H1 (cell line): Measurements from ENCODE around the gene PPM1L. TPM values are rescaled to one million over a fixed set of nuclear protein-coding genes. Genes with fewer than 3 reads are reported as not detected.

Experiments
- CTCF ChIA-PET: fragments of 300-600 bp; sonication (Branson Sonifier 250); formaldehyde crosslinking; loops from one replicate; lab custom pipeline; 2021; ENCODE audit not compliant: partially characterized antibody; lab: Charles Lee
- POLR2A ChIA-PET: fragments of 300-600 bp; sonication (Branson Sonifier 250); formaldehyde crosslinking; loops from one replicate; lab custom pipeline; 2021; ENCODE audit warnings: inconsistent platforms; ENCODE audit not compliant: partially characterized antibody; lab: Charles Lee
- DNase-seq, 2 experiments: peaks; one replicate each; pipeline versions ENCODE4 v3.0.0 to v3.0.0-alpha.2; 2010 to 2022; ENCODE audit warnings: low spot score in 2 of 2, low read depth in 1 of 2, mixed read lengths in 1 of 2
- FAIRE-seq: peaks from 2 replicates; lab custom pipeline; 2011; peaks lifted over from hg19 to GRCh38; lab: Jason Lieb, UNC
- H2AFZ ChIP-seq: 2 replicates; pipeline ENCODE4 v1.8.1; 2012; ENCODE audit warnings: low read length, inconsistent platforms
- H2AK5ac ChIP-seq: 2 replicates; pipeline ENCODE4 v1.6.1; 2013; ENCODE audit warnings: low read depth, low read length
- H2BK120ac ChIP-seq: replicated peaks from 2 replicates; pipeline ENCODE3; 2013; ENCODE audit warnings: low read depth, low read length, inconsistent platforms
- H2BK12ac ChIP-seq: 2 replicates; pipeline ENCODE4 v1.6.1; 2013; ENCODE audit warnings: low read depth, low read length
- H2BK15ac ChIP-seq: 2 replicates; pipeline ENCODE4 v1.6.1; 2013; ENCODE audit warnings: low read length
- H2BK20ac ChIP-seq: 2 replicates; pipeline ENCODE4 v1.6.1; 2013; ENCODE audit warnings: low read length
- H2BK5ac ChIP-seq: 2 replicates; pipeline ENCODE4 v1.6.1; 2013; ENCODE audit warnings: low read depth, low read length
- H3K14ac ChIP-seq: 2 replicates; pipeline ENCODE4 v1.6.1; 2013; ENCODE audit warnings: inconsistent platforms; ENCODE audit not compliant: insufficient read length
- H3K18ac ChIP-seq: 2 replicates; pipeline ENCODE4 v1.6.1; 2013; ENCODE audit warnings: low read length; ENCODE audit errors: extremely low read depth
- H3K23ac ChIP-seq: 2 replicates; pipeline ENCODE4 v1.6.1; 2013; ENCODE audit warnings: inconsistent platforms; ENCODE audit not compliant: insufficient read length
- H3K23me2 ChIP-seq: 2 replicates; pipeline ENCODE4 v1.6.1; 2013; ENCODE audit warnings: low read depth, low read length
- H3K27ac ChIP-seq: 2 replicates; pipeline ENCODE4 v1.6.1; 2011; ENCODE audit warnings: low read depth, low read length, inconsistent platforms
- H3K27me3 ChIP-seq, 4 experiments: replicated peaks in 1 of 4; 1 replicate in 1 of 4; 2 replicates in 3 of 4; pipeline versions ENCODE4 v1.6.1 to v1.8.1; 2011 to 2013; ENCODE audit warnings: low read length in 3 of 4, mild to moderate bottlenecking in 3 of 4, inconsistent platforms in 2 of 4, mixed read lengths in 2 of 4, moderate library complexity in 1 of 4; ENCODE audit not compliant: control insufficient read depth in 3 of 4, insufficient read depth in 3 of 4; ENCODE audit errors: extremely low read depth in 1 of 4
- H3K36me3 ChIP-seq, 4 experiments: 2 replicates each; pipeline versions ENCODE4 v1.6.1 to v1.8.1; 2011 to 2013; ENCODE audit warnings: mild to moderate bottlenecking in 4 of 4, low read length in 3 of 4, moderate library complexity in 2 of 4, control low read depth in 1 of 4, inconsistent platforms in 1 of 4; ENCODE audit not compliant: insufficient read depth in 4 of 4, control insufficient read depth in 2 of 4
- H3K4ac ChIP-seq: replicated peaks from 2 replicates; pipeline ENCODE3; 2013; ENCODE audit warnings: low read length, low read depth, mixed read lengths, inconsistent platforms; ENCODE audit not compliant: insufficient read length
- H3K4me1 ChIP-seq, 4 experiments: replicated peaks in 1 of 4; 1 replicate in 1 of 4; 2 replicates in 3 of 4; pipeline versions ENCODE4 v1.6.1 to v1.8.1; 2011 to 2013; ENCODE audit warnings: low read length in 3 of 4, inconsistent platforms in 2 of 4, mixed read lengths in 1 of 4; ENCODE audit not compliant: insufficient read depth in 4 of 4, control insufficient read depth in 3 of 4
- H3K4me2 ChIP-seq, 2 experiments: 2 replicates each; pipeline versions ENCODE4 v1.6.1 to v1.8.1; 2011 to 2013; ENCODE audit warnings: low read depth in 2 of 2, low read length in 2 of 2, control low read depth in 1 of 2, inconsistent platforms in 1 of 2, mild to moderate bottlenecking in 1 of 2; ENCODE audit not compliant: insufficient read depth in 1 of 2
- H3K4me3 ChIP-seq, 4 experiments: fragments of 200-600, 300-600 bp in 1 of 4; sonication (generic), shearing (Covaris generic), sonication (Bioruptor Twin) in 1 of 4; 2 replicates each; pipeline versions ENCODE4 v1.5.1 to v1.8.1; 2011 to 2016; ENCODE audit warnings: low read length in 4 of 4, low read depth in 3 of 4, control low read depth in 2 of 4, inconsistent platforms in 2 of 4, mild to moderate bottlenecking in 2 of 4, mixed read lengths in 1 of 4, moderate library complexity in 1 of 4; ENCODE audit not compliant: insufficient read depth in 2 of 4; ENCODE audit errors: extremely low read depth in 1 of 4
- H3K56ac ChIP-seq: replicated peaks from 2 replicates; pipeline ENCODE3; 2013; ENCODE audit warnings: low read depth, mild to moderate bottlenecking, mixed read lengths, low read length, inconsistent platforms; ENCODE audit not compliant: insufficient read length
- H3K79me1 ChIP-seq: 2 replicates; pipeline ENCODE4 v1.6.1; 2013; ENCODE audit warnings: low read depth, low read length, control low read depth
- H3K79me2 ChIP-seq, 2 experiments: 2 replicates each; pipeline versions ENCODE4 v1.6.1 to v1.8.1; 2012 to 2013; ENCODE audit warnings: low read length in 2 of 2, mild to moderate bottlenecking in 2 of 2, inconsistent platforms in 1 of 2; ENCODE audit not compliant: insufficient read depth in 2 of 2, control insufficient read depth in 1 of 2
- H3K9ac ChIP-seq, 4 experiments: replicated peaks in 1 of 4; 1 replicate in 1 of 4; 2 replicates in 3 of 4; pipeline versions ENCODE4 v1.6.1 to v1.8.1; 2011 to 2013; ENCODE audit warnings: low read depth in 3 of 4, low read length in 3 of 4, control low read depth in 2 of 4, mild to moderate bottlenecking in 2 of 4, moderate library complexity in 2 of 4, inconsistent platforms in 1 of 4; ENCODE audit errors: extremely low read depth in 1 of 4
- H3K9me3 ChIP-seq, 2 experiments: 2 replicates each; pipeline versions ENCODE4 v1.6.1 to v1.8.1; 2012 to 2013; ENCODE audit warnings: mild to moderate bottlenecking in 2 of 2, moderate library complexity in 2 of 2, control low read depth in 1 of 2, inconsistent platforms in 1 of 2, low read depth in 1 of 2, low read length in 1 of 2, mixed read lengths in 1 of 2; ENCODE audit not compliant: insufficient read depth in 2 of 2
- H4K20me1 ChIP-seq, 2 experiments: replicated peaks in 1 of 2; 2 replicates each; pipeline versions ENCODE3 to v1.8.1; 2011 to 2013; ENCODE audit warnings: inconsistent platforms in 2 of 2, low read length in 2 of 2, mild to moderate bottlenecking in 1 of 2; ENCODE audit not compliant: insufficient read depth in 2 of 2, control insufficient read depth in 1 of 2
- H4K5ac ChIP-seq: 2 replicates; pipeline ENCODE4 v1.6.1; 2013; ENCODE audit warnings: low read length, low read depth, mixed read lengths, inconsistent platforms; ENCODE audit not compliant: insufficient read length
- H4K8ac ChIP-seq: 2 replicates; pipeline ENCODE4 v1.8.0; 2013; ENCODE audit warnings: mild to moderate bottlenecking, moderate library complexity, low read length, inconsistent platforms; ENCODE audit not compliant: insufficient read depth; ENCODE audit errors: extremely low read depth
- H4K91ac ChIP-seq: replicated peaks from 2 replicates; pipeline ENCODE3; 2013; ENCODE audit warnings: low read length, mixed read lengths, inconsistent platforms; ENCODE audit not compliant: insufficient read length
- BACH1 ChIP-seq: IDR thresholded peaks from 2 replicates; pipeline ENCODE4 v1.6.1; 2012; ENCODE audit warnings: low read length, improper control_type of control experiment
- CHD1 ChIP-seq: IDR thresholded peaks from 2 replicates; pipeline ENCODE4 v1.6.1; 2012; ENCODE audit warnings: low read depth, low read length, improper control_type of control experiment
- CHD2 ChIP-seq: IDR thresholded peaks from 2 replicates; pipeline ENCODE4 v1.6.1; 2012; ENCODE audit warnings: low read length, improper control_type of control experiment
- CTBP2 ChIP-seq: IDR thresholded peaks from 2 replicates; pipeline ENCODE4 v1.7.0; 2011; ENCODE audit warnings: borderline replicate concordance, mild to moderate bottlenecking, moderate library complexity, mixed read lengths, low read length; ENCODE audit not compliant: insufficient read depth, insufficient read length
- FOSL1 ChIP-seq: IDR thresholded peaks from 2 replicates; pipeline ENCODE4 v1.6.1; 2011; ENCODE audit warnings: mild to moderate bottlenecking, low read depth, low read length, moderate library complexity; ENCODE audit not compliant: insufficient read depth
- GTF2F1 ChIP-seq: IDR thresholded peaks from 2 replicates; pipeline ENCODE4 v1.6.1; 2012; ENCODE audit warnings: low read depth, low read length, improper control_type of control experiment, borderline replicate concordance
- KDM1A ChIP-seq: fragments of 200-600, 300-600 bp; sonication (generic); IDR thresholded peaks from 2 replicates; pipeline ENCODE4 v1.7.1; 2016; ENCODE audit warnings: mild to moderate bottlenecking, low read length, borderline replicate concordance
- RAD21 ChIP-seq, 2 experiments: IDR thresholded peaks in 1 of 2; conservative IDR thresholded peaks in 1 of 2; 2 replicates each; pipeline ENCODE4 v1.6.1; 2011; ENCODE audit warnings: low read depth in 2 of 2, low read length in 2 of 2, improper control_type of control experiment in 1 of 2, inconsistent platforms in 1 of 2, mild to moderate bottlenecking in 1 of 2, moderate library complexity in 1 of 2
- RFX5 ChIP-seq: IDR thresholded peaks from 2 replicates; pipeline ENCODE4 v1.6.1; 2011; ENCODE audit warnings: low read depth, low read length, improper control_type of control experiment, borderline replicate concordance
- SIN3A ChIP-seq, 2 experiments: IDR thresholded peaks in 1 of 2; conservative IDR thresholded peaks in 1 of 2; 2 replicates each; pipeline ENCODE4 v1.6.1; 2011 to 2012; ENCODE audit warnings: low read length in 2 of 2, improper control_type of control experiment in 1 of 2, low read depth in 1 of 2, mild to moderate bottlenecking in 1 of 2
- SP4 ChIP-seq: IDR thresholded peaks from 2 replicates; pipeline ENCODE4 v1.6.1; 2012; ENCODE audit warnings: low read length, inconsistent platforms
- TCF12 ChIP-seq: IDR thresholded peaks from 2 replicates; pipeline ENCODE4 v1.6.1; 2011; ENCODE audit warnings: low read depth, mild to moderate bottlenecking, low read length
- TEAD4 ChIP-seq: IDR thresholded peaks from 2 replicates; pipeline ENCODE4 v1.6.1; 2012; ENCODE audit warnings: low read depth, low read length, inconsistent platforms, mixed read lengths
- YY1 ChIP-seq: IDR thresholded peaks from 2 replicates; pipeline ENCODE4 v1.6.1; 2011; ENCODE audit warnings: low read depth, mild to moderate bottlenecking, low read length
- polyA plus RNA-seq, 7 experiments: library from polyadenylated mRNA; depleted of rRNA in 3 of 7; stranded (reverse) in 5 of 7; unstranded in 2 of 7; fragments of >200 nt in 5 of 7; fragments of 200-250 nt in 2 of 7; gene quantifications; 1 replicate in 5 of 7; 2 replicates in 1 of 7; 4 replicates in 1 of 7; pipeline versions ENCODE4 v1.2.1 to v1.2.3, GENCODE V29; 2011 to 2013; ENCODE audit warnings: missing spikeins in 2 of 7, mixed read lengths in 2 of 7
- total RNA-seq: library from RNA; stranded (reverse); fragmentation: NEBNext Ultra II Directional; extraction: Animal tissue kit (Norgen Biotek cat#: 25700); gene quantifications from 2 replicates; pipeline ENCODE4 v1.2.1, GENCODE V29; 2021

Gene PPM1L
- total and polyA plus RNA-seq, 2 of the 8 experiments (the other 6 are each of a cell fraction or from before 2014, with no cell fraction given): 2.8 to 18.1 TPM

DNA sequence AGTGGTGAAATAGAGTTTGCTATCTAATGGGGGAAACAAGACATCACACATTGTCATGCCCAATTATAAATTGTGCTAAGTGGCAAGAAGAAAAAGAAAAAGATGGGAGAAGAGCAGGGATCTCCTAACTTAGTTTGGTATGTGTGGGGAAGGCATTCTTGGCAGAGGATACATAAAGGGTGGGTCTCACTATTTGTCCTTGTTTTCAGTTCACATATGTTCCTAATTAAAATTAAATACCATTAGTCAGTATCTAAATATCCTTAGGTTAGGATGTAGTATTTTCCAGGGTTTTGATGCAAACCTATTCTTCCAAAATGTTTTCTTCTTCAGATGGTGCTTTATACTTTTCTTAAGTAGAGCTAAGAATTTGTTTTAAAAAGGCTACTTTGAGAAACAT lies 175.4 kb downstream of the PPM1L start:
- no peak overlapping the region for H2AFZ ChIP-seq
- no peaks in the 10 kb centered on the region for H3K27me3 ChIP-seq
- no peaks in the 10 kb centered on the region for H4K20me1 ChIP-seq
- no peaks in the 10 kb centered on the region for H3K9me3 ChIP-seq
- CTCF ChIA-PET: interaction anchor here (1.1 to 8.3 kb wide), 6 partner anchors 9 to 246 kb away, joined by 3 to 47 read pairs (median 16); no protein-coding TSS in a partner anchor
- H3K27ac ChIP-seq: no peak overlapping the region
- no peak overlapping the region for H3K23ac ChIP-seq
- no peak overlapping the region for H4K8ac ChIP-seq
- no peak for DNase-seq
- no peak overlapping the region for H3K18ac ChIP-seq
- no peaks in the 10 kb centered on the region for H3K36me3 ChIP-seq
- H2BK20ac ChIP-seq: no peak overlapping the region
- no peaks in the 10 kb centered on the region for H3K23me2 ChIP-seq
- no peak overlapping the region for H2BK5ac ChIP-seq
- no peak overlapping the region for H2BK15ac ChIP-seq
- no peak overlapping the region for H3K4me3 ChIP-seq
- POLR2A ChIA-PET: no interaction called here
- no peak overlapping the region for H3K14ac ChIP-seq
- no peak for FAIRE-seq
- no peak overlapping the region for H3K4ac ChIP-seq
- H3K9ac ChIP-seq: no peak overlapping the region
- H2AK5ac ChIP-seq: no peak overlapping the region
- no peaks in the 10 kb centered on the region for H3K4me1 ChIP-seq
- H2BK12ac ChIP-seq: no peak overlapping the region
- no peak overlapping the region for H2BK120ac ChIP-seq
- no peaks in the 10 kb centered on the region for H3K79me2 ChIP-seq
- H3K56ac ChIP-seq: no peak overlapping the region
- H4K5ac ChIP-seq: no peak overlapping the region
- no peak overlapping the region for H4K91ac ChIP-seq
- no peaks in the 10 kb centered on the region for H3K79me1 ChIP-seq
- H3K4me2 ChIP-seq: no peak overlapping the region
- no peak for TF ChIP-seq GTF2F1
- TF ChIP-seq TEAD4: no peak
- TF ChIP-seq RFX5: no peak
- no peak for TF ChIP-seq SP4
- TF ChIP-seq CHD2: no peak
- TF ChIP-seq BACH1: no peak
- no peak for TF ChIP-seq YY1
- TF ChIP-seq SIN3A (conservative IDR thresholded peaks at IDR 0.05 in 1 of 2, IDR thresholded peaks at IDR 0.05 in 1 of 2; ENCODE audit: low read depth in 1 of 2, low read length in 2 of 2): no peak
- no peak for TF ChIP-seq TCF12
- no peak for TF ChIP-seq CTBP2
- no peak for TF ChIP-seq RAD21 (IDR thresholded peaks at IDR 0.05 in 1 of 2, conservative IDR thresholded peaks at IDR 0.05 in 1 of 2; ENCODE audit: low read depth in 2 of 2, low read length in 2 of 2)
- TF ChIP-seq FOSL1: no peak
- TF ChIP-seq CHD1: no peak
- TF ChIP-seq KDM1A: no peak
